Spleen (tissue), 7 donors: Measurements from ENCODE around the gene DIDO1.

Experiments
- CTCF ChIP-seq, 11 experiments: fragments of 200-600 bp in 7 of 11; fragments of 450-650 bp in 4 of 11; sonication (generic) in 4 of 11; IDR thresholded peaks in 8 of 11; conservative IDR thresholded peaks in 3 of 11; 1 replicate in 7 of 11; 2 replicates in 4 of 11; pipeline versions ENCODE4 v1.4.0 to v1.8.0; 2016 to 2021; ENCODE audit warnings: antibody characterized with exemption in 11 of 11, inconsistent platforms in 4 of 11, mild to moderate bottlenecking in 1 of 11
- POLR2AphosphoS5 ChIP-seq, 3 donors: sonication (generic); formaldehyde crosslinking; IDR thresholded peaks; one replicate each; pipeline ENCODE4 v1.5.1; 2017; ENCODE audit warnings: antibody characterized with exemption in 3 of 3
- donor health status: DM: no; HTN: no; CAD: no; lungs with moderate emphysema.
- donor health status: DM: no; HTN: no; CAD: no.
- donor health status: DM: no; HTN: no; CAD: no.

GRCh38 chr20:62943396-62943795 is 17.1 kb upstream of the DIDO1 start:
- TF ChIP-seq CTCF (IDR thresholded peaks at IDR 0.05 in 8 of 11, conservative IDR thresholded peaks at IDR 0.05 in 3 of 11), result no peak
- no peak for TF ChIP-seq POLR2AphosphoS5 (IDR thresholded peaks at IDR 0.05)
